H1 (cell line): ENCODE results near the gene CHST11. TPM values are rescaled to one million over a fixed set of nuclear protein-coding genes. Genes with fewer than 3 reads are reported as not detected.

Source experiments
- CTCF ChIA-PET: fragments of 300-600 bp; sonication (Branson Sonifier 250); formaldehyde crosslinking; loops from one replicate; lab custom pipeline; 2021; ENCODE audit not compliant: partially characterized antibody; lab: Charles Lee
- POLR2A ChIA-PET: fragments of 300-600 bp; sonication (Branson Sonifier 250); formaldehyde crosslinking; loops from one replicate; lab custom pipeline; 2021; ENCODE audit warnings: inconsistent platforms; ENCODE audit not compliant: partially characterized antibody; lab: Charles Lee
- DNase-seq, 2 experiments: peaks; one replicate each; pipeline versions ENCODE4 v3.0.0 to v3.0.0-alpha.2; 2010 to 2022; ENCODE audit warnings: low spot score in 2 of 2, low read depth in 1 of 2, mixed read lengths in 1 of 2
- FAIRE-seq: peaks from 2 replicates; lab custom pipeline; 2011; peaks lifted over from hg19 to GRCh38; lab: Jason Lieb, UNC
- H2AFZ ChIP-seq: 2 replicates; pipeline ENCODE4 v1.8.1; 2012; ENCODE audit warnings: low read length, inconsistent platforms
- H2AK5ac ChIP-seq: 2 replicates; pipeline ENCODE4 v1.6.1; 2013; ENCODE audit warnings: low read depth, low read length
- H2BK120ac ChIP-seq: replicated peaks from 2 replicates; pipeline ENCODE3; 2013; ENCODE audit warnings: low read depth, low read length, inconsistent platforms
- H2BK12ac ChIP-seq: 2 replicates; pipeline ENCODE4 v1.6.1; 2013; ENCODE audit warnings: low read depth, low read length
- H2BK15ac ChIP-seq: 2 replicates; pipeline ENCODE4 v1.6.1; 2013; ENCODE audit warnings: low read length
- H2BK20ac ChIP-seq: 2 replicates; pipeline ENCODE4 v1.6.1; 2013; ENCODE audit warnings: low read length
- H2BK5ac ChIP-seq: 2 replicates; pipeline ENCODE4 v1.6.1; 2013; ENCODE audit warnings: low read depth, low read length
- H3K14ac ChIP-seq: 2 replicates; pipeline ENCODE4 v1.6.1; 2013; ENCODE audit warnings: inconsistent platforms; ENCODE audit not compliant: insufficient read length
- H3K18ac ChIP-seq: 2 replicates; pipeline ENCODE4 v1.6.1; 2013; ENCODE audit warnings: low read length; ENCODE audit errors: extremely low read depth
- H3K23ac ChIP-seq: 2 replicates; pipeline ENCODE4 v1.6.1; 2013; ENCODE audit warnings: inconsistent platforms; ENCODE audit not compliant: insufficient read length
- H3K23me2 ChIP-seq: 2 replicates; pipeline ENCODE4 v1.6.1; 2013; ENCODE audit warnings: low read depth, low read length
- H3K27ac ChIP-seq: 2 replicates; pipeline ENCODE4 v1.6.1; 2011; ENCODE audit warnings: low read depth, low read length, inconsistent platforms
- H3K27me3 ChIP-seq, 4 experiments: replicated peaks in 1 of 4; 1 replicate in 1 of 4; 2 replicates in 3 of 4; pipeline versions ENCODE4 v1.6.1 to v1.8.1; 2011 to 2013; ENCODE audit warnings: low read length in 3 of 4, mild to moderate bottlenecking in 3 of 4, inconsistent platforms in 2 of 4, mixed read lengths in 2 of 4, moderate library complexity in 1 of 4; ENCODE audit not compliant: control insufficient read depth in 3 of 4, insufficient read depth in 3 of 4; ENCODE audit errors: extremely low read depth in 1 of 4
- H3K36me3 ChIP-seq, 4 experiments: 2 replicates each; pipeline versions ENCODE4 v1.6.1 to v1.8.1; 2011 to 2013; ENCODE audit warnings: mild to moderate bottlenecking in 4 of 4, low read length in 3 of 4, moderate library complexity in 2 of 4, control low read depth in 1 of 4, inconsistent platforms in 1 of 4; ENCODE audit not compliant: insufficient read depth in 4 of 4, control insufficient read depth in 2 of 4
- H3K4ac ChIP-seq: replicated peaks from 2 replicates; pipeline ENCODE3; 2013; ENCODE audit warnings: low read length, low read depth, mixed read lengths, inconsistent platforms; ENCODE audit not compliant: insufficient read length
- H3K4me1 ChIP-seq, 4 experiments: replicated peaks in 1 of 4; 1 replicate in 1 of 4; 2 replicates in 3 of 4; pipeline versions ENCODE4 v1.6.1 to v1.8.1; 2011 to 2013; ENCODE audit warnings: low read length in 3 of 4, inconsistent platforms in 2 of 4, mixed read lengths in 1 of 4; ENCODE audit not compliant: insufficient read depth in 4 of 4, control insufficient read depth in 3 of 4
- H3K4me2 ChIP-seq, 2 experiments: 2 replicates each; pipeline versions ENCODE4 v1.6.1 to v1.8.1; 2011 to 2013; ENCODE audit warnings: low read depth in 2 of 2, low read length in 2 of 2, control low read depth in 1 of 2, inconsistent platforms in 1 of 2, mild to moderate bottlenecking in 1 of 2; ENCODE audit not compliant: insufficient read depth in 1 of 2
- H3K4me3 ChIP-seq, 4 experiments: fragments of 200-600, 300-600 bp in 1 of 4; sonication (generic), shearing (Covaris generic), sonication (Bioruptor Twin) in 1 of 4; 2 replicates each; pipeline versions ENCODE4 v1.5.1 to v1.8.1; 2011 to 2016; ENCODE audit warnings: low read length in 4 of 4, low read depth in 3 of 4, control low read depth in 2 of 4, inconsistent platforms in 2 of 4, mild to moderate bottlenecking in 2 of 4, mixed read lengths in 1 of 4, moderate library complexity in 1 of 4; ENCODE audit not compliant: insufficient read depth in 2 of 4; ENCODE audit errors: extremely low read depth in 1 of 4
- H3K56ac ChIP-seq: replicated peaks from 2 replicates; pipeline ENCODE3; 2013; ENCODE audit warnings: low read depth, mild to moderate bottlenecking, mixed read lengths, low read length, inconsistent platforms; ENCODE audit not compliant: insufficient read length
- H3K79me1 ChIP-seq: 2 replicates; pipeline ENCODE4 v1.6.1; 2013; ENCODE audit warnings: low read depth, low read length, control low read depth
- H3K79me2 ChIP-seq, 2 experiments: 2 replicates each; pipeline versions ENCODE4 v1.6.1 to v1.8.1; 2012 to 2013; ENCODE audit warnings: low read length in 2 of 2, mild to moderate bottlenecking in 2 of 2, inconsistent platforms in 1 of 2; ENCODE audit not compliant: insufficient read depth in 2 of 2, control insufficient read depth in 1 of 2
- H3K9ac ChIP-seq, 4 experiments: replicated peaks in 1 of 4; 1 replicate in 1 of 4; 2 replicates in 3 of 4; pipeline versions ENCODE4 v1.6.1 to v1.8.1; 2011 to 2013; ENCODE audit warnings: low read depth in 3 of 4, low read length in 3 of 4, control low read depth in 2 of 4, mild to moderate bottlenecking in 2 of 4, moderate library complexity in 2 of 4, inconsistent platforms in 1 of 4; ENCODE audit errors: extremely low read depth in 1 of 4
- H3K9me3 ChIP-seq, 2 experiments: 2 replicates each; pipeline versions ENCODE4 v1.6.1 to v1.8.1; 2012 to 2013; ENCODE audit warnings: mild to moderate bottlenecking in 2 of 2, moderate library complexity in 2 of 2, control low read depth in 1 of 2, inconsistent platforms in 1 of 2, low read depth in 1 of 2, low read length in 1 of 2, mixed read lengths in 1 of 2; ENCODE audit not compliant: insufficient read depth in 2 of 2
- H4K20me1 ChIP-seq, 2 experiments: replicated peaks in 1 of 2; 2 replicates each; pipeline versions ENCODE3 to v1.8.1; 2011 to 2013; ENCODE audit warnings: inconsistent platforms in 2 of 2, low read length in 2 of 2, mild to moderate bottlenecking in 1 of 2; ENCODE audit not compliant: insufficient read depth in 2 of 2, control insufficient read depth in 1 of 2
- H4K5ac ChIP-seq: 2 replicates; pipeline ENCODE4 v1.6.1; 2013; ENCODE audit warnings: low read length, low read depth, mixed read lengths, inconsistent platforms; ENCODE audit not compliant: insufficient read length
- H4K8ac ChIP-seq: 2 replicates; pipeline ENCODE4 v1.8.0; 2013; ENCODE audit warnings: mild to moderate bottlenecking, moderate library complexity, low read length, inconsistent platforms; ENCODE audit not compliant: insufficient read depth; ENCODE audit errors: extremely low read depth
- H4K91ac ChIP-seq: replicated peaks from 2 replicates; pipeline ENCODE3; 2013; ENCODE audit warnings: low read length, mixed read lengths, inconsistent platforms; ENCODE audit not compliant: insufficient read length
- ATF2 ChIP-seq: IDR thresholded peaks from 2 replicates; pipeline ENCODE4 v1.6.1; 2012; ENCODE audit warnings: low read length, inconsistent platforms
- CHD1 ChIP-seq: IDR thresholded peaks from 2 replicates; pipeline ENCODE4 v1.6.1; 2012; ENCODE audit warnings: low read depth, low read length, improper control_type of control experiment
- CHD2 ChIP-seq: IDR thresholded peaks from 2 replicates; pipeline ENCODE4 v1.6.1; 2012; ENCODE audit warnings: low read length, improper control_type of control experiment
- EP300 ChIP-seq, 2 experiments: IDR thresholded peaks; 1 replicate in 1 of 2; 2 replicates in 1 of 2; pipeline ENCODE4 v1.6.1; 2011 to 2012; ENCODE audit warnings: low read depth in 2 of 2, low read length in 2 of 2, mild to moderate bottlenecking in 2 of 2, borderline replicate concordance in 1 of 2, inconsistent platforms in 1 of 2, moderate library complexity in 1 of 2
- GABPA ChIP-seq: IDR thresholded peaks from 2 replicates; pipeline ENCODE4 v1.6.1; 2011; ENCODE audit warnings: mild to moderate bottlenecking, low read length, moderate library complexity, borderline replicate concordance; ENCODE audit not compliant: insufficient read depth
- JUND ChIP-seq: IDR thresholded peaks from 2 replicates; pipeline ENCODE4 v1.6.1; 2011; ENCODE audit warnings: mild to moderate bottlenecking, improper control_type of control experiment, low read length
- KDM5A ChIP-seq: fragments of 200-600 bp; IDR thresholded peaks from 2 replicates; pipeline ENCODE4 v1.7.1; 2012; ENCODE audit warnings: mild to moderate bottlenecking, low read length, inconsistent platforms, mixed read lengths
- NRF1 ChIP-seq: IDR thresholded peaks from 2 replicates; pipeline ENCODE4 v1.6.1; 2011; ENCODE audit warnings: mild to moderate bottlenecking, low read depth, low read length, improper control_type of control experiment
- RAD21 ChIP-seq, 2 experiments: IDR thresholded peaks in 1 of 2; conservative IDR thresholded peaks in 1 of 2; 2 replicates each; pipeline ENCODE4 v1.6.1; 2011; ENCODE audit warnings: low read depth in 2 of 2, low read length in 2 of 2, improper control_type of control experiment in 1 of 2, inconsistent platforms in 1 of 2, mild to moderate bottlenecking in 1 of 2, moderate library complexity in 1 of 2
- RXRA ChIP-seq: IDR thresholded peaks from 2 replicates; pipeline ENCODE4 v1.6.1; 2011; ENCODE audit warnings: low read depth, mild to moderate bottlenecking, low read length, moderate library complexity; ENCODE audit not compliant: insufficient read depth
- SP2 ChIP-seq: IDR thresholded peaks from 2 replicates; pipeline ENCODE4 v1.6.1; 2012; ENCODE audit warnings: mild to moderate bottlenecking, low read length, inconsistent platforms
- TAF1 ChIP-seq: IDR thresholded peaks from 2 replicates; pipeline ENCODE4 v1.6.1; 2011; ENCODE audit warnings: mild to moderate bottlenecking, low read depth, low read length
- TBP ChIP-seq: IDR thresholded peaks from 2 replicates; pipeline ENCODE4 v1.6.1; 2011; ENCODE audit warnings: low read depth, low read length, improper control_type of control experiment
- TCF12 ChIP-seq: IDR thresholded peaks from 2 replicates; pipeline ENCODE4 v1.6.1; 2011; ENCODE audit warnings: low read depth, mild to moderate bottlenecking, low read length
- polyA plus RNA-seq, 7 experiments: library from polyadenylated mRNA; depleted of rRNA in 3 of 7; stranded (reverse) in 5 of 7; unstranded in 2 of 7; fragments of >200 nt in 5 of 7; fragments of 200-250 nt in 2 of 7; gene quantifications; 1 replicate in 5 of 7; 2 replicates in 1 of 7; 4 replicates in 1 of 7; pipeline versions ENCODE4 v1.2.1 to v1.2.3, GENCODE V29; 2011 to 2013; ENCODE audit warnings: missing spikeins in 2 of 7, mixed read lengths in 2 of 7
- total RNA-seq: library from RNA; stranded (reverse); fragmentation: NEBNext Ultra II Directional; extraction: Animal tissue kit (Norgen Biotek cat#: 25700); gene quantifications from 2 replicates; pipeline ENCODE4 v1.2.1, GENCODE V29; 2021

CHST11 gene
- total and polyA plus RNA-seq, 2 of the 8 experiments (the other 6 are each of a cell fraction or from before 2014, with no cell fraction given), result 14.4 to 20.8 TPM

- no peak for FAIRE-seq
- Histone ChIP-seq H3K79me1 (no peaks in the 10 kb centered on the region), H4K91ac (no peak overlapping the region), H2AK5ac (no peak overlapping the region), H3K27ac (no peak overlapping the region), H2BK5ac (no peak overlapping the region; the same call in 1 of the 2 replicates), H3K14ac (no peak overlapping the region), H3K4me1 (peaks cover 0 to 10% (median 0%) of the 10 kb centered on the region in 4 experiments; a peak in 4 of 7 replicates), H2BK20ac (no peak overlapping the region), H3K23me2 (no peaks in the 10 kb centered on the region), H3K4me3 (no peak overlapping the region), H2BK120ac (no peak overlapping the region), H2BK12ac (no peak overlapping the region), H3K9ac (no peak overlapping the region), H3K36me3 (no peaks in the 10 kb centered on the region), H3K9me3 (no peaks in the 10 kb centered on the region), H3K79me2 (no peaks in the 10 kb centered on the region), H3K4me2 (no peak overlapping the region), H3K56ac (no peak overlapping the region), H4K5ac (no peak overlapping the region), H2AFZ (no peak overlapping the region), H4K20me1 (no peaks in the 10 kb centered on the region), H3K4ac (no peak overlapping the region), H3K27me3 (no peaks in the 10 kb centered on the region), H4K8ac (no peak overlapping the region), H3K18ac (no peak overlapping the region; the same call in 1 of the 2 replicates), H3K23ac (no peak overlapping the region), H2BK15ac (no peak overlapping the region)
- DNase-seq, result peak in 1 of 2 experiments; percentile 33
- POLR2A ChIA-PET, result no interaction called here
- CTCF ChIA-PET, result interaction anchor here (0.7 to 5.2 kb wide), 6 partner anchors 15 to 386 kb away, joined by 3 to 34 read pairs (median 4); no protein-coding TSS in a partner anchor
- no peak for TF ChIP-seq EP300 (IDR thresholded peaks at IDR 0.05; ENCODE audit: borderline replicate concordance in 1 of 2, low read depth in 2 of 2, low read length in 2 of 2)
- TF ChIP-seq CHD2, result no peak
- TF ChIP-seq GABPA, result no peak
- TF ChIP-seq TBP, result no peak
- no peak for TF ChIP-seq KDM5A
- TF ChIP-seq RXRA, result no peak
- TF ChIP-seq TCF12, result no peak
- no peak for TF ChIP-seq NRF1
- TF ChIP-seq SP2, result no peak
- no peak for TF ChIP-seq ATF2
- TF ChIP-seq CHD1, result no peak
- TF ChIP-seq RAD21 (IDR thresholded peaks at IDR 0.05 in 1 of 2, conservative IDR thresholded peaks at IDR 0.05 in 1 of 2; ENCODE audit: low read depth in 2 of 2, low read length in 2 of 2), result no peak
- no peak for TF ChIP-seq TAF1
- TF ChIP-seq JUND, result no peak
Observed at GRCh38 chr12:104768033-104768432, 311.3 kb downstream of the CHST11 start.
